Lower lobe of right lung (tissue), 2 donors: ENCODE measurements around the gene C6orf52. TPM values are rescaled to one million over a fixed set of nuclear protein-coding genes. Genes with fewer than 3 reads are reported as not detected.

Experiments
- ATAC-seq, 2 donors: fragments of 200-7000 bp; cut with Tn5 transposase; one replicate each; pipeline ENCODE4 v1.9.1; 2020 to 2022; ENCODE audit warnings: mild to moderate bottlenecking in 2 of 2, moderate library complexity in 2 of 2
- DNase-seq: peaks from one replicate; pipeline ENCODE4 v3.0.0-alpha.2; 2020
- H3K27ac ChIP-seq: fragments of 200-600 bp; one replicate; pipeline ENCODE4 v1.8.0; 2022
- H3K27me3 ChIP-seq: fragments of 200-600 bp; one replicate; pipeline ENCODE4 v1.8.0; 2022; ENCODE audit warnings: low read depth
- H3K36me3 ChIP-seq: fragments of 200-600 bp; one replicate; pipeline ENCODE4 v1.8.0; 2022; ENCODE audit warnings: mild to moderate bottlenecking
- H3K4me1 ChIP-seq: fragments of 200-600 bp; one replicate; pipeline ENCODE4 v1.8.0; 2022
- H3K4me3 ChIP-seq: fragments of 200-600 bp; one replicate; pipeline ENCODE4 v1.8.0; 2022; ENCODE audit warnings: mild to moderate bottlenecking
- H3K9me3 ChIP-seq: fragments of 200-600 bp; one replicate; pipeline ENCODE4 v1.8.0; 2022
- intact Hi-C: fragments of 100-400 bp; cut with DNase I; formaldehyde crosslinking; loops from one replicate; pipeline ENCODE4 v1.11.0; 2022
- total RNA-seq: library from RNA; stranded (reverse); fragmentation: NEBNext Ultra II Directional; extraction: Animal tissue kit (Norgen Biotek cat#: 25700); gene quantifications from one replicate; pipeline ENCODE4 v1.2.1, GENCODE V29; 2021
- TF ChIP-seq, protein P1 (sequence below): fragments of 200-600 bp; IDR thresholded peaks from one replicate; pipeline ENCODE4 v1.8.0; 2022; ENCODE audit warnings: antibody characterized with exemption, mild to moderate bottlenecking
- donor health status: DM: no; HTN: yes; CAD: no; lungs with severe emphysema.

C6orf52 gene
- total RNA-seq, 1 donor from 2014 or later, result 1.3 TPM

DNA sequence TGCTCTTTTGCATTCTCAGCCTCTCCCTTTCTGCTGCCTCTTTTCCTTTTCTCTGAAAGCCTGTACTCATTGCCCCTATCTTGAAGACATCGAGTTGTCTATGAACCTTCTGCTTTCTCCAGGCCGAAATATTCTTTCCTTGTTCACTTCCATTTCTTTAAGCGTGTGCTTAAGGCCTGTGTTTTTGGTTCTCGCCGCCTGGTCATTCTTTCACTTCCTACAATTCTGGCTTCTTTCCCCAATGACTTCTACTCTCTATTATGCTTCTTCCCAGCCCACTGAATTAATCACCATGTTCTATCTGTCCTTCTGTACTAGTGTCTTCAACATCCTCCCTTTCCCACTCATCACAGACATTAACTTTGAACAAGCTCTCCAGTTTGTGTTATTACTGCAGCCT, 69.6 kb downstream of the C6orf52 start:
- no peaks in the 10 kb centered on the region for H3K9me3 ChIP-seq
- intact Hi-C loops, result no loop called here
- peaks cover 29% of the 10 kb centered on the region for H3K36me3 ChIP-seq
- TF ChIP-seq, protein P1, sequence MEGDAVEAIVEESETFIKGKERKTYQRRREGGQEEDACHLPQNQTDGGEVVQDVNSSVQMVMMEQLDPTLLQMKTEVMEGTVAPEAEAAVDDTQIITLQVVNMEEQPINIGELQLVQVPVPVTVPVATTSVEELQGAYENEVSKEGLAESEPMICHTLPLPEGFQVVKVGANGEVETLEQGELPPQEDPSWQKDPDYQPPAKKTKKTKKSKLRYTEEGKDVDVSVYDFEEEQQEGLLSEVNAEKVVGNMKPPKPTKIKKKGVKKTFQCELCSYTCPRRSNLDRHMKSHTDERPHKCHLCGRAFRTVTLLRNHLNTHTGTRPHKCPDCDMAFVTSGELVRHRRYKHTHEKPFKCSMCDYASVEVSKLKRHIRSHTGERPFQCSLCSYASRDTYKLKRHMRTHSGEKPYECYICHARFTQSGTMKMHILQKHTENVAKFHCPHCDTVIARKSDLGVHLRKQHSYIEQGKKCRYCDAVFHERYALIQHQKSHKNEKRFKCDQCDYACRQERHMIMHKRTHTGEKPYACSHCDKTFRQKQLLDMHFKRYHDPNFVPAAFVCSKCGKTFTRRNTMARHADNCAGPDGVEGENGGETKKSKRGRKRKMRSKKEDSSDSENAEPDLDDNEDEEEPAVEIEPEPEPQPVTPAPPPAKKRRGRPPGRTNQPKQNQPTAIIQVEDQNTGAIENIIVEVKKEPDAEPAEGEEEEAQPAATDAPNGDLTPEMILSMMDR, result no peak
- H3K4me1 ChIP-seq, result no peaks in the 10 kb centered on the region
- H3K27me3 ChIP-seq, result no peaks in the 10 kb centered on the region
- H3K4me3 ChIP-seq, result no peak overlapping the region
- no peak for DNase-seq
- no peak for ATAC-seq
- no peak overlapping the region for H3K27ac ChIP-seq

DNA sequence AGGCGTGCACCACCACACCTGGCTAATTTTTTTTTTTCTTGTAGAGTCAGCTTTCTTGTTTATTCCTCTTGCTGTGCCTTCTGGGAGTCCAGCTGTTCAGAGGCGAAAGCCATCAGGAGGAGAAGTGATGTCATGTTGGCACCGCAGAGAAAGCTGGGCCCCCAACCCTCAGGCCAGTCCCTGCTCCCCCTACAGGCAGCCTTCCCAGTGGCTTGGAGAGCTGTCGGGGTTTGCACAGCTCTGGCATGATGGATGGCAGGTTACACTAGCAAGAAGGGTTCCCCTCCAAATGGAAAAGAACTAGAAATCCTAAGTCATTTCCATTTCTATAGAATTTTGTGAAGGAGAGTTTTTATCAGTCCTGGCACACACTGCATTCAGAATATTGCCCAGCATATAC, 72.6 kb downstream of the C6orf52 start:
- TF ChIP-seq, protein P1, result no peak
- Histone ChIP-seq H3K4me1 (no peaks in the 10 kb centered on the region), H3K9me3 (no peaks in the 10 kb centered on the region), H3K4me3 (no peak overlapping the region), H3K27ac (no peak overlapping the region), H3K27me3 (no peaks in the 10 kb centered on the region), H3K36me3 (peaks cover 29% of the 10 kb centered on the region)
- ATAC-seq (no peak), DNase-seq (no peak)
- intact Hi-C loops, result no loop called here

Other genes starting within 250 kb of the C6orf52 start
- 32.2 TPM for gene GCNT2, start 173.3 kb downstream of the C6orf52 start, total RNA-seq
- gene PAK1IP1, start 356 bp upstream of the C6orf52 start, total RNA-seq, result 9.5 TPM
- 81.9 TPM for gene TMEM14C, start 28.5 kb upstream of the C6orf52 start, total RNA-seq
- 61.0 TPM for gene TMEM14B, start 53.2 kb upstream of the C6orf52 start, total RNA-seq
- 1.3 TPM for gene MAK, start 143.9 kb upstream of the C6orf52 start, total RNA-seq
- not detected for gene GCM2, start 187.4 kb upstream of the C6orf52 start, total RNA-seq
- gene SYCP2L, start 192.4 kb upstream of the C6orf52 start, total RNA-seq, result 1.0 TPM